ENCODE data around the gene UBE2C. TPM values are rescaled to one million over a fixed set of nuclear protein-coding genes. Genes with fewer than 3 reads are reported as not detected.

UBE2C gene
- total and polyA plus RNA-seq, 2 of the 8 experiments (the other 6 are each of a cell fraction or from before 2014, with no cell fraction given), result 243 to 326 TPM

DNA sequence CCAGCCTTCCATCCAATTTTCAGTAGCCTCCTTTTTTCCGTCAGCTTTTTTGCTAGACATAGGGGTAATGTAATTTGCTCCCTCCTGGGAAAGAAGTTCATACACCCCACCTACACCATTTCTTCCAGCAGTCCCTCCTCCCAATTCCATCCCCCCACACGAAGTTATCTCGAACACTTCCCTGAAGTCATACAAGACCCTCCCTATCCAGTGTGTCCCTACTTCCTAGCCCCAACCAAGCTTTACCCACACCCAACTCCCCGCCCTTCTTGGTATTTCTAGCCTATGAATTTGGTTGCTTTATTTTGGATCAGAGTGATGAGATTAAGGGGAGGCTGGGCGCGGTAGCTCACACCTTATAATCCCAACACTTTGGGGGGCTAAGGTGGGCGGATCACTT, 1.0 kb downstream of the UBE2C start:
- H3K4me3 ChIP-seq (ENCODE audit: extremely low read depth in 1 of 4, insufficient read depth in 2 of 4, low read depth in 3 of 4, low read length in 4 of 4), result peak overlapping the region; percentile 91 to 100 (median 98)
- peaks cover 5 to 7% of the 10 kb centered on the region in 2 experiments for H4K20me1 ChIP-seq (replicated peaks in 1 of 2; ENCODE audit: control insufficient read depth in 1 of 2, insufficient read depth in 2 of 2, low read length in 2 of 2)
- 66% methylated on average over 7 of the region's 7 CpGs; no CpG with 5 or more reads in 1 of the 2 experiments for WGBS, 2 experiments (ENCODE audit: extremely low coverage in 1 of 2, insufficient coverage in 1 of 2, insufficient read length in 1 of 2, insufficient replicate concordance in 2 of 2, low coverage in 1 of 2, low lambda C conversion rate in 2 of 2, missing lambda C conversion rate in 1 of 2)
- H3K79me1 ChIP-seq (ENCODE audit: low read depth, low read length), result peaks cover 5% of the 10 kb centered on the region
- H3K79me2 ChIP-seq (ENCODE audit: control insufficient read depth in 1 of 2, insufficient read depth in 2 of 2, low read length in 2 of 2), result peaks cover 7 to 20% of the 10 kb centered on the region in 2 experiments
- H3K4me1 ChIP-seq (replicated peaks in 1 of 4; ENCODE audit: control insufficient read depth in 3 of 4, insufficient read depth in 4 of 4, low read length in 3 of 4), result peaks cover 0 to 4% (median 2%) of the 10 kb centered on the region in 4 experiments; a peak in 3 of 7 replicates
- no peak overlapping the region for H2AFZ ChIP-seq (ENCODE audit: low read length)
- H4K91ac ChIP-seq (replicated peaks; ENCODE audit: insufficient read length, low read length), result no peak overlapping the region
- DNase-seq (ENCODE audit: low read depth in 1 of 2, low spot score in 2 of 2) (no peak), FAIRE-seq (no peak)
- H3K9me3 ChIP-seq (ENCODE audit: insufficient read depth in 2 of 2, low read depth in 1 of 2, low read length in 1 of 2), result no peaks in the 10 kb centered on the region
- H2BK12ac ChIP-seq (ENCODE audit: low read depth, low read length), result no peak overlapping the region
- H2AK5ac ChIP-seq (ENCODE audit: low read depth, low read length), result peak overlapping the region; percentile 93; the same call in 1 of the 2 replicates
- ChIA-PET CTCF (ENCODE audit: partially characterized antibody) (interaction anchor here (0.6 to 2.3 kb wide), 12 partner anchors 12 to 364 kb away, joined by 3 to 13 read pairs (median 3); no protein-coding TSS in a partner anchor), POLR2A (ENCODE audit: partially characterized antibody) (interaction anchor here (0.7 to 10.4 kb wide), 22 partner anchors 10 to 266 kb away, joined by 3 to 96 read pairs (median 4); partner anchors contain the start of genes ACOT8, CTSA, EPPIN and NEURL2)
- H3K4ac ChIP-seq (replicated peaks; ENCODE audit: insufficient read length, low read depth, low read length), result no peak overlapping the region
- no peak overlapping the region for H2BK120ac ChIP-seq (replicated peaks; ENCODE audit: low read depth, low read length)
- H3K4me2 ChIP-seq (ENCODE audit: insufficient read depth in 1 of 2, low read depth in 2 of 2, low read length in 2 of 2), result peak overlapping the region; percentile 80 to 93
- 0 out of 3 replicates have a peak, but pooled peaks of 1 of the 2 experiments have one; percentile 23 for TF ChIP-seq POLR2A (IDR thresholded peaks at IDR 0.05; ENCODE audit: control extremely low read depth in 1 of 2, low read depth in 2 of 2, low read length in 2 of 2)
- TF ChIP-seq CHD2 (IDR thresholded peaks at IDR 0.05; ENCODE audit: low read length), result no peak
- H3K14ac ChIP-seq (ENCODE audit: insufficient read length), result no peak overlapping the region
- no peak overlapping the region for H4K5ac ChIP-seq (ENCODE audit: insufficient read length, low read depth, low read length)
- H3K23me2 ChIP-seq (ENCODE audit: low read depth, low read length), result peaks cover 9% of the 10 kb centered on the region; the same call in 1 of the 2 replicates
- H2BK15ac ChIP-seq (ENCODE audit: low read length), result no peak overlapping the region
- peak overlapping the region; percentile 66 to 88 (median 80) for H3K9ac ChIP-seq (replicated peaks in 1 of 4; ENCODE audit: extremely low read depth in 1 of 4, low read depth in 3 of 4, low read length in 3 of 4)
- no peak overlapping the region for H4K8ac ChIP-seq (ENCODE audit: extremely low read depth, insufficient read depth, low read length)
- H3K27ac ChIP-seq (ENCODE audit: low read depth, low read length), result no peak overlapping the region
- H3K56ac ChIP-seq (replicated peaks; ENCODE audit: insufficient read length, low read depth, low read length), result peak overlapping the region; percentile 3
- H2BK20ac ChIP-seq (ENCODE audit: low read length), result no peak overlapping the region
- no peaks in the 10 kb centered on the region for H3K27me3 ChIP-seq (replicated peaks in 1 of 4; ENCODE audit: control insufficient read depth in 3 of 4, extremely low read depth in 1 of 4, insufficient read depth in 3 of 4, low read length in 3 of 4)
- H3K36me3 ChIP-seq (ENCODE audit: control insufficient read depth in 2 of 4, insufficient read depth in 4 of 4, low read length in 3 of 4), result peaks cover 18 to 59% (median 37%) of the 10 kb centered on the region in 4 experiments
- no peak overlapping the region for H2BK5ac ChIP-seq (ENCODE audit: low read depth, low read length)
- no peak overlapping the region for H3K18ac ChIP-seq (ENCODE audit: extremely low read depth, low read length)
- H3K23ac ChIP-seq (ENCODE audit: insufficient read length), result no peak overlapping the region

Data from H1 (cell line).